GM18498 (cell line): Measurements from ENCODE around the gene PIK3R2.
A peak's percentile ranks its signal among the peaks of the same experiment; 100 is the strongest.
"Not testable (repeated sequence)": the region's sequence is repeated elsewhere in the genome, so short reads cannot be mapped to it uniquely, and the experiment has no call there.

Experiments used
- ATAC-seq: cut with Tn5 transposase; IDR thresholded peaks from one replicate; pipeline ENCODE4 v1.9.1; 2021; ENCODE audit warnings: mild to moderate bottlenecking, moderate library complexity; ENCODE audit not compliant: unreplicated experiment

Gene PIK3R2

GRCh38 chr19:18198374-18198773 lies 45.4 kb downstream of the PIK3R2 start:
- no peak for ATAC-seq

GRCh38 chr19:18202397-18202777 lies 49.4 kb downstream of the PIK3R2 start:
- ATAC-seq, result no peak

GRCh38 chr19:18202778-18203407 lies 49.9 kb downstream of the PIK3R2 start:
- no peak for ATAC-seq

GRCh38 chr19:18203408-18203862 lies 50.5 kb downstream of the PIK3R2 start:
- ATAC-seq, result no peak

GRCh38 chr19:18203863-18204393 lies 51.0 kb downstream of the PIK3R2 start, which contains the start of gene RAB3A:
Gene RAB3A, minus strand, starts transcription at chr19:18204042. Its CDS starts 1,302 bp downstream, at chr19:18202740.
- peak; percentile 88 for ATAC-seq

- peak; percentile 15 for ATAC-seq
These were observed 51.6 kb downstream of the PIK3R2 start for GRCh38 chr19:18204394-18205199.

GRCh38 chr19:18205200-18205892 lies 52.4 kb downstream of the PIK3R2 start:
- ATAC-seq, result no peak

- no peak for ATAC-seq
These were observed 53.1 kb downstream of the PIK3R2 start for GRCh38 chr19:18206018-18206417.

GRCh38 chr19:18208098-18208951 lies 55.4 kb downstream of the PIK3R2 start:
- ATAC-seq, result no peak

GRCh38 chr19:18209912-18210311 lies 56.9 kb downstream of the PIK3R2 start:
- ATAC-seq, result not testable (repeated sequence)

GRCh38 chr19:18211683-18212082 lies 58.7 kb downstream of the PIK3R2 start:
- no peak for ATAC-seq

- ATAC-seq, result no peak
These were observed 61.9 kb downstream of the PIK3R2 start for GRCh38 chr19:18214779-18215433.

- ATAC-seq, result no peak
These were observed 63.8 kb downstream of the PIK3R2 start for GRCh38 chr19:18216789-18217188.

GRCh38 chr19:18218159-18218558 lies 65.2 kb downstream of the PIK3R2 start:
- ATAC-seq, result no peak

- ATAC-seq, result no peak
These were observed 65.6 kb downstream of the PIK3R2 start for GRCh38 chr19:18218600-18218999.
